WTC11 (cell line): ENCODE data around the gene HSPBAP1. TPM values are rescaled to one million over a fixed set of nuclear protein-coding genes. Genes with fewer than 3 reads are reported as not detected.

Experiments
- ATAC-seq: fragments of 200-7000 bp; cut with Tn5 transposase; 2 replicates; pipeline ENCODE4 v1.10.0; 2021; ENCODE audit warnings: mild to moderate bottlenecking, moderate library complexity
- CTCF ChIA-PET: fragments of 300-600 bp; sonication (Branson Sonifier 250); formaldehyde crosslinking; loops from one replicate; lab custom pipeline; 2021; ENCODE audit warnings: antibody characterized with exemption; lab: Charles Lee
- POLR2A ChIA-PET: fragments of 350-600 bp; sonication (Branson Sonifier 250); formaldehyde crosslinking; loops from one replicate; lab custom pipeline; 2021; ENCODE audit warnings: antibody characterized with exemption; lab: Charles Lee
- DNase-seq: peaks from one replicate; pipeline ENCODE4 v3.0.0; 2021; ENCODE audit warnings: low spot score
- H3K27ac Mint-ChIP-seq: 2 replicates; pipeline ENCODE4 v1.8.0; 2021; ENCODE audit warnings: mixed read lengths
- H3K27me3 Mint-ChIP-seq: 2 replicates; pipeline ENCODE4 v1.8.0; 2021; ENCODE audit warnings: low read depth, mild to moderate bottlenecking, moderate library complexity, mixed read lengths
- H3K36me3 Mint-ChIP-seq: 2 replicates; pipeline ENCODE4 v1.8.0; 2021; ENCODE audit warnings: mixed read lengths
- H3K4me1 Mint-ChIP-seq: 2 replicates; pipeline ENCODE4 v1.8.0; 2022; ENCODE audit warnings: mixed read lengths
- H3K4me3 Mint-ChIP-seq: 2 replicates; pipeline ENCODE4 v1.8.0; 2021; ENCODE audit warnings: mild to moderate bottlenecking, moderate library complexity, mixed read lengths
- H3K9me3 Mint-ChIP-seq: 2 replicates; pipeline ENCODE4 v1.8.0; 2021; ENCODE audit warnings: mixed read lengths
- E2F1 ChIP-seq: sonication (generic); formaldehyde crosslinking; IDR thresholded peaks from 2 replicates; pipeline ENCODE4 v1.8.0; 2022; ENCODE audit warnings: mild to moderate bottlenecking, missing genetic modification reagents
- E2F4 ChIP-seq: sonication (generic); formaldehyde crosslinking; IDR thresholded peaks from 2 replicates; pipeline ENCODE4 v1.8.1; 2022; ENCODE audit warnings: low read depth, mild to moderate bottlenecking, moderate library complexity, missing genetic modification reagents, borderline replicate concordance
- ELF4 ChIP-seq: sonication (generic); formaldehyde crosslinking; IDR thresholded peaks from 2 replicates; pipeline ENCODE4 v1.8.1; 2022; ENCODE audit warnings: low read depth, mild to moderate bottlenecking, moderate library complexity, missing genetic modification reagents
- EMX1 ChIP-seq: fragments of 250-450 bp; sonication (Bioruptor Pico); IDR thresholded peaks from 2 replicates; pipeline ENCODE4 v1.8.0; 2021; ENCODE audit warnings: mild to moderate bottlenecking
- ESRRA ChIP-seq: sonication (generic); formaldehyde crosslinking; IDR thresholded peaks from 2 replicates; pipeline ENCODE4 v1.8.1; 2022; ENCODE audit warnings: mild to moderate bottlenecking, missing genetic modification reagents, borderline replicate concordance
- ETV6 ChIP-seq: sonication (generic); formaldehyde crosslinking; IDR thresholded peaks from 2 replicates; pipeline ENCODE4 v1.8.1; 2022; ENCODE audit warnings: mild to moderate bottlenecking, missing genetic modification reagents
- FOXP4 ChIP-seq: sonication (generic); formaldehyde crosslinking; IDR thresholded peaks from 2 replicates; pipeline ENCODE4 v1.8.0; 2022; ENCODE audit warnings: mild to moderate bottlenecking, missing genetic modification reagents
- GABPB1 ChIP-seq: sonication (generic); formaldehyde crosslinking; IDR thresholded peaks from 2 replicates; pipeline ENCODE4 v1.8.1; 2023; ENCODE audit warnings: mild to moderate bottlenecking, missing genetic modification reagents
- JAZF1 ChIP-seq: fragments of 250-450 bp; sonication (Bioruptor Pico); IDR thresholded peaks from 2 replicates; pipeline ENCODE4 v1.9.0; 2021; ENCODE audit warnings: moderate library complexity, mild to moderate bottlenecking, inconsistent platforms
- JUN ChIP-seq: sonication (generic); formaldehyde crosslinking; IDR thresholded peaks from 2 replicates; pipeline ENCODE4 v1.8.0; 2023; ENCODE audit warnings: mild to moderate bottlenecking, missing genetic modification reagents
- NR1H2 ChIP-seq: sonication (generic); formaldehyde crosslinking; IDR thresholded peaks from 2 replicates; pipeline ENCODE4 v1.9.0; 2021; ENCODE audit warnings: mild to moderate bottlenecking, moderate library complexity, missing genetic modification reagents
- NR2C2 ChIP-seq: sonication (generic); formaldehyde crosslinking; IDR thresholded peaks from 2 replicates; pipeline ENCODE4 v1.8.0; 2022; ENCODE audit warnings: mild to moderate bottlenecking, missing genetic modification reagents
- SMAD3 ChIP-seq: sonication (generic); formaldehyde crosslinking; IDR thresholded peaks from 2 replicates; pipeline ENCODE4 v1.8.0; 2022; ENCODE audit warnings: missing genetic modification reagents, mild to moderate bottlenecking, borderline replicate concordance
- SP1 ChIP-seq: sonication (generic); formaldehyde crosslinking; conservative IDR thresholded peaks from 2 replicates; pipeline ENCODE4 v1.8.1; 2022; ENCODE audit warnings: missing genetic modification reagents
- TEAD1 ChIP-seq: sonication (generic); formaldehyde crosslinking; IDR thresholded peaks from 2 replicates; pipeline ENCODE4 v1.8.0; 2022; ENCODE audit warnings: mild to moderate bottlenecking, missing genetic modification reagents
- TEAD4 ChIP-seq: sonication (generic); formaldehyde crosslinking; IDR thresholded peaks from 2 replicates; pipeline ENCODE4 v1.8.0; 2022; ENCODE audit warnings: mild to moderate bottlenecking, missing genetic modification reagents
- TP53 ChIP-seq: sonication (generic); formaldehyde crosslinking; IDR thresholded peaks from 2 replicates; pipeline ENCODE4 v1.8.1; 2023; ENCODE audit warnings: mild to moderate bottlenecking, missing genetic modification reagents
- ZNF138 ChIP-seq: sonication (generic); formaldehyde crosslinking; conservative IDR thresholded peaks from 2 replicates; pipeline ENCODE4 v1.8.1; 2022; ENCODE audit warnings: mild to moderate bottlenecking, moderate library complexity, missing genetic modification reagents
- ZNF219 ChIP-seq: sonication (generic); formaldehyde crosslinking; IDR thresholded peaks from 2 replicates; pipeline ENCODE4 v1.8.0; 2023; ENCODE audit warnings: missing genetic modification reagents, mild to moderate bottlenecking, borderline replicate concordance
- ZNF232 ChIP-seq: sonication (generic); formaldehyde crosslinking; IDR thresholded peaks from 2 replicates; pipeline ENCODE4 v1.8.0; 2022; ENCODE audit warnings: mild to moderate bottlenecking, missing genetic modification reagents
- ZNF281 ChIP-seq: sonication (generic); formaldehyde crosslinking; IDR thresholded peaks from 2 replicates; pipeline ENCODE4 v1.8.0; 2023; ENCODE audit warnings: mild to moderate bottlenecking, missing genetic modification reagents
- total RNA-seq: library from RNA; stranded (reverse); gene quantifications from 3 replicates; pipeline ENCODE4 v1.2.3, GENCODE V29; 2021
- TF ChIP-seq, protein P1 (sequence below): sonication (generic); formaldehyde crosslinking; IDR thresholded peaks from 2 replicates; pipeline ENCODE4 v1.8.0; 2022; ENCODE audit warnings: mild to moderate bottlenecking, missing genetic modification reagents
- TF ChIP-seq, protein P2 (sequence below): sonication (generic); formaldehyde crosslinking; IDR thresholded peaks from 2 replicates; pipeline ENCODE4 v1.8.0; 2022; ENCODE audit warnings: mild to moderate bottlenecking, missing genetic modification reagents

HSPBAP1 gene
- total RNA-seq, 1 experiment from 2014 or later: 9.1 TPM

DNA sequence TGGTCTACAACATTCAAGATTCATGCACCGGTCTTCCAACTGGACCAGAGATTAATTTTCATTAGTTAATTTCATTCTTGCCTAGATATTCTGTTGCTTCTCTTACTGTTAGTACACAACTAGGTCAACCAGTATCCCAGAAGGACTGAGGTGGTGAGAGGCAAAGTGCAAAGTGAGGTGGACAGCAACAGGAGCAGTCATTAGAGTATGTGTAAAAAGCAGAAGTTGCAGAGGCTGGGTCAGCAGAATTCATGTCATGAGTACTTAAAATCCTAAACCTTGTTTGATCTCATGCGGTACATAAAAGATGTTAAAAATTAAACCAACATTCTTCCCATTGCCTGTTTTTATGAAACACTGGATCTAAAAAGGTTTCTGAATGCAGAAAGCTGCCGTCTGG lies 66.3 kb downstream of the HSPBAP1 start:
- DNase-seq (no peak), ATAC-seq (no peak)
- ChIA-PET CTCF (no interaction called here), POLR2A (no interaction called here)
- Mint-ChIP-seq H3K9me3 (peaks cover 32% of the 10 kb centered on the region), H3K27me3 (no peaks in the 10 kb centered on the region; the same call in 1 of the 2 replicates), H3K4me3 (no peak overlapping the region), H3K36me3 (peaks cover 38% of the 10 kb centered on the region), H3K4me1 (0 out of 2 replicates have a peak, but pooled peaks cover 3% of the 10 kb centered on the region), H3K27ac (no peak overlapping the region)
- TF ChIP-seq TP53 (CRISPR knock-in tag) (no peak), JAZF1 (CRISPR knock-in tag) (no peak), ELF4 (no peak), SP1 (CRISPR knock-in tag) (no peak), ETV6 (CRISPR knock-in tag) (no peak), JUN (CRISPR knock-in tag) (no peak), GABPB1 (CRISPR knock-in tag) (no peak), E2F1 (CRISPR knock-in tag) (no peak), FOXP4 (CRISPR knock-in tag) (no peak)
- TF ChIP-seq, protein P1, sequence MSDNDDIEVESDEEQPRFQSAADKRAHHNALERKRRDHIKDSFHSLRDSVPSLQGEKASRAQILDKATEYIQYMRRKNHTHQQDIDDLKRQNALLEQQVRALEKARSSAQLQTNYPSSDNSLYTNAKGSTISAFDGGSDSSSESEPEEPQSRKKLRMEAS (CRISPR knock-in tag): no peak

DNA sequence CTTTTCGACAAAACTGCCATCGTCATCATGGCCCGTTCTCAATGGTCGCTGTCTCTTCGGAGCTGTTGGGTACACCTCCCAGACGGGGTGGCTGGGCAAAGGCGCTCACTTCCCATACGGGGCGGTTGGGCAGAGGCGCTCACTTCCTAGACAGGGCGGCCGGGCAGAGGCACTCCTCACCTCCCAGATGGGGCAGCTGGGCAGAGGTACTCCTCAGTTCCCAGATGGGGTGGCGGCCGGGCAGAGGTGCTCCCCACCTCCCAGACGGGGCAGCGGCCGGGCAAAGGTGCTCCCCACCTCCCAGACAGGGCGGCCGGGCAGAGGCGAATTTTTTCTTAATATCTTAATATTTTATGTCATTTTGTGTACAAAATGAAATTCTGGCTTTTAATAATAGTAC lies 68.5 kb downstream of the HSPBAP1 start:
- Mint-ChIP-seq H3K9me3 (peaks cover 27% of the 10 kb centered on the region), H3K4me3 (no peak overlapping the region), H3K27me3 (no peaks in the 10 kb centered on the region; the same call in 1 of the 2 replicates), H3K4me1 (no peaks in the 10 kb centered on the region), H3K27ac (no peak overlapping the region), H3K36me3 (peaks cover 33% of the 10 kb centered on the region)
- ChIA-PET POLR2A (no interaction called here), CTCF (no interaction called here)
- ATAC-seq: no peak
- TF ChIP-seq NR2C2 (CRISPR knock-in tag): no peak
- no peak for TF ChIP-seq NR1H2 (CRISPR knock-in tag)
- TF ChIP-seq EMX1 (CRISPR knock-in tag): no peak
- TF ChIP-seq, all 79 proteins: peak for 0
- DNase-seq: no peak

- H3K27ac Mint-ChIP-seq: no peak overlapping the region
- DNase-seq (no peak), ATAC-seq (no peak)
- no peaks in the 10 kb centered on the region for H3K4me1 Mint-ChIP-seq
- CTCF ChIA-PET: no interaction called here
- H3K27me3 Mint-ChIP-seq: no peaks in the 10 kb centered on the region
- H3K9me3 Mint-ChIP-seq: peaks cover 11% of the 10 kb centered on the region
- POLR2A ChIA-PET: no interaction called here
- H3K4me3 Mint-ChIP-seq: no peak overlapping the region
- no peak for TF ChIP-seq TEAD4 (CRISPR knock-in tag)
- no peak for TF ChIP-seq ZNF232 (CRISPR knock-in tag)
- TF ChIP-seq ZNF219 (CRISPR knock-in tag): no peak
- no peak for TF ChIP-seq SMAD3 (CRISPR knock-in tag)
- peaks cover 17% of the 10 kb centered on the region for H3K36me3 Mint-ChIP-seq
These were observed 74.2 kb downstream of the HSPBAP1 start for GRCh38 chr3:122719273-122719921.

DNA sequence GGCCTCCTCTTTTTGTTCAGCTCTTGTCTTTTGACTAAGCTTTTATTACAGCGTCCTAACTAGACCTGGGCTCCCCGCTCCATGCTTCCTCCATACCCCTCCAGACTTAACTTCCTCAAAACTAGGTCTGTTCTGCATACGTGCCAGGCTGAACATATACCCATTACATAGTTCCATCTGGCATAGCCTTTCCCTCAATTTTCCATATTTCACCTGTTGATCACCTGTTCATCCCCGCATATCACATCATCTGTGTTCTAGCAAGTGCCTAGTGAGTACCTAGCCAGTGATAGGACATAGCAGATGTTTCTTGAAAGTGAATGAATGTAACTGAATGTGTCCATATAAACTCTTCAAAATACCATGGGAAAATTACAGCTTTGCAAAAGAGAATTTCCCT lies 77.0 kb downstream of the HSPBAP1 start:
- Mint-ChIP-seq H3K4me3 (no peak overlapping the region), H3K36me3 (peaks cover 6% of the 10 kb centered on the region; the same call in 1 of the 2 replicates), H3K4me1 (no peaks in the 10 kb centered on the region), H3K9me3 (no peaks in the 10 kb centered on the region), H3K27me3 (no peaks in the 10 kb centered on the region), H3K27ac (no peak overlapping the region)
- ChIA-PET POLR2A (no interaction called here), CTCF (no interaction called here)
- DNase-seq: no peak
- no peak for ATAC-seq
- TF ChIP-seq E2F4 (CRISPR knock-in tag) (no peak), TP53 (CRISPR knock-in tag) (no peak), TEAD1 (no peak), ZNF138 (no peak), ZNF281 (CRISPR knock-in tag) (no peak), ESRRA (CRISPR knock-in tag) (no peak)
- TF ChIP-seq, protein P2, sequence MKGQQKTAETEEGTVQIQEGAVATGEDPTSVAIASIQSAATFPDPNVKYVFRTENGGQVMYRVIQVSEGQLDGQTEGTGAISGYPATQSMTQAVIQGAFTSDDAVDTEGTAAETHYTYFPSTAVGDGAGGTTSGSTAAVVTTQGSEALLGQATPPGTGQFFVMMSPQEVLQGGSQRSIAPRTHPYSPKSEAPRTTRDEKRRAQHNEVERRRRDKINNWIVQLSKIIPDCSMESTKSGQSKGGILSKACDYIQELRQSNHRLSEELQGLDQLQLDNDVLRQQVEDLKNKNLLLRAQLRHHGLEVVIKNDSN: no peak
